Measurements from ENCODE around the gene NHSL2.

DNA sequence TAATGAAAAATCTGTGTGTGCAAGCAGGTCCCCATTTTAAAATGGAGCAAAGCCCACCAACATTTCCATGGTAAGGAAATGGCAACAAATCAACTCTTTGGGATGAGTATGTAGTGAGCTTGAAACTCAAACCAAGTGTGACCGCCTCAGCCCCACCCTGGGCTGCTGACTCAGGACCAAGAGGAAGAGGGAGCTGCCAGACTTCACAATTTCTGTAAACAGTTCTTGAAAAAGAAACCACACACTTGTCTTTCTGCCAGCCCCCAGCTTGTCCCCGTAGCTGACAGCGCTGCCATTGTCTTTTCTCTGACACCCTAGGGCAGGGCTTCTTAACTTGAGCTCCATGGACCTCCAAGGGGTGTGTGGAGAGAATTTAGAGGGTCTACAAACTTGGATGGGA, 210.7 kb downstream of the NHSL2 start:
- no peak for TF ChIP-seq REST (IDR thresholded peaks at IDR 0.05; ENCODE audit: low read depth, low read length)
- TF ChIP-seq CTCF (IDR thresholded peaks at IDR 0.05): no peak
- no peak for TF ChIP-seq TCF12 (IDR thresholded peaks at IDR 0.05)
- TF ChIP-seq RFX5 (IDR thresholded peaks at IDR 0.05; ENCODE audit: low read length): no peak
- no peak for TF ChIP-seq EP300 (IDR thresholded peaks at IDR 0.05; ENCODE audit: borderline replicate concordance in 1 of 2, low read depth in 1 of 2, low read length in 1 of 2)
- no peak for TF ChIP-seq RAD21 (IDR thresholded peaks at IDR 0.05; ENCODE audit: low read length)
